DMS53 (cell line): Measurements from ENCODE around the gene VASH2.
"Not testable (repeated sequence)": the region's sequence is repeated elsewhere in the genome, so short reads cannot be mapped to it uniquely, and the experiment has no call there.

Experiments used
- DNase-seq: peaks from one replicate; lab custom pipeline; 2025; lab: John Stamatoyannopoulos, UW

The VASH2 gene

GRCh38 chr1:212957546-212957945, 7.2 kb downstream of the VASH2 start:
- DNase-seq: no peak

GRCh38 chr1:212958175-212958574, 7.8 kb downstream of the VASH2 start:
- no peak for DNase-seq

DNA sequence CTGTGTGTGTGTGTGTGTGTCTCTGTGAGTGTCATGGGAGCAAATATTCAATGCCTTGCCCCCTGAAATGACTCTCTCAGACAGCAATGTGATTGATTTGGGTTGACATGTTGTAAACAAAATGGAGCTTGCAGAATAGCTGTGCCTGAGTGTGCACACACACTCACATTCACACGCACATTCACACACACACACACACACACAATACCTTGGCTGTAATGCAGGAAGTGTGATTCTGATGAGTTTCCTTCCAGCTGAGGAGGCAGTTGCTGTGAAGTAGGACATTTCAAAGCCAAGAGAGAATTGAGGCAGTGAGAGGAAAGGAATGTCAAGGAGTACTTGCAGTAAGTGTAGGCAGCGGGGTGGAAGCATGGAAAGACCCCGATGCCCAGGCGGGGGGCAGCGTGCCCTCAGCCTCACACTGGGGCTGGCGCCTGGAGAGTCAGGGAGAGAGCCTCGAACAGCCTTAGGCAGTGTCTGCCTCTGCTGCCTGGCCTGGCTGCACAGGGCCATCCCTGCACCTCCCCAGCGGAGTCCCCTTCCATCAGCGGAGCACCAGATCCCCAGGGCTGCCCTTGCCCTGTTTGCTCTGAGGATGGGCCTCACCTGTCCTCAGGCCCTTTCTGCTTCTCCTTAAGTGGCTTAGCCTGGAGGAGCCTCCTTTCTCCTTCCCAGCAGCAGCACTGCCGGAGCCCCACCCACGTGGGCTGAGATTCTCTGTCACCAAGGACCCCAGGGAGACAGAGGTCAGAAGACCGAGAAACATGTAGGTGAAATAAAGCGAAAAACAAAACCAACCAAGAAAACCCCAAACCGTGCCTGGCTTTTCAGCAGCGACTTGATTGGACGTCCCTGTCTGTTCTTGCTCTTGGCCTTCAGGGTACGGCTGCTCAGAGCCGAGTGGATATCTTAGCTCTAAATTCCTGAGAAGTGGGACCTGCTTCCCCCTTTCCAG, 9.2 kb downstream of the VASH2 start:
- no peak for DNase-seq

DNA sequence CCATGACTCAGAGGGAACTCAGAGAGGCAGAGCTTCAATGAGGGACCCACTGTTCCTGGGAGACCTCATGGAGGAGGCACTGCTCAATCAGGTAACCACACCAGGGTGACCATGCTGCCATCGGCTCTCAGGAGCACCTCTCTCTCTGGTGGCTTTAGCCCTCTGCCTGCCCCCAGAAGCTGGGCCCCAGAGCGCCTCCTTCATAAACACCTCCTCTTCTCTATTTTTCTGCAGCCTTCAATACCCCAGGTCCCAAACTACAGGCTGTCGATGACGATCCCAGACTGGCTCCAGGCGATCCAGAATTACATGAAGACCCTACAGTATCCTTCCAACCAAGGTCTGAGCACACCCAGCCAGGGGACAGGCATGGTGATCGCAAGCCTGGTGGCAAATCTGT, 10.6 kb downstream of the VASH2 start:
- no peak for DNase-seq

DNA sequence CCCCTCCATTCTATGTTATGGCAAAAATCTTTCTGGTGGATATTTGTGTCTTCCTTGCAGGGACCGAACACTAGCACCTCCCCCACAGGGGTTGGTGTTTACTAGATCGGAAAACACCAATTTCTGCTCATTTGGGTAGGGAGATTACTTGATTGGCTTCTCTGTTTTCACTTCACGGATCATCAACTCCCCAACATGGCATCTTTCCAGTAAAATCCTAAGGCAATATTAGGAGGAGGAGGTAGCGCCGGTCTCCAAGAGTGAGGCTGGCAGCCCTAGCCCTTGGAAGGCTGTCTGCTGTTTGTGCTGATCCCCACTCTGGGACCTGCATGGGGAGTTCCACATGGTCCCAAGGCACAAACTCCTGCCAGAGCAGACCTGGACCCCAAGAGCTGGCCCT, 12.2 kb downstream of the VASH2 start:
- no peak for DNase-seq

GRCh38 chr1:212964102-212964501, 13.8 kb downstream of the VASH2 start:
- no peak for DNase-seq

- not testable (repeated sequence) for DNase-seq
These were observed 14.7 kb downstream of the VASH2 start for GRCh38 chr1:212964993-212965392.

- no peak for DNase-seq
These were observed 16.3 kb downstream of the VASH2 start for GRCh38 chr1:212966616-212967015.

DNA sequence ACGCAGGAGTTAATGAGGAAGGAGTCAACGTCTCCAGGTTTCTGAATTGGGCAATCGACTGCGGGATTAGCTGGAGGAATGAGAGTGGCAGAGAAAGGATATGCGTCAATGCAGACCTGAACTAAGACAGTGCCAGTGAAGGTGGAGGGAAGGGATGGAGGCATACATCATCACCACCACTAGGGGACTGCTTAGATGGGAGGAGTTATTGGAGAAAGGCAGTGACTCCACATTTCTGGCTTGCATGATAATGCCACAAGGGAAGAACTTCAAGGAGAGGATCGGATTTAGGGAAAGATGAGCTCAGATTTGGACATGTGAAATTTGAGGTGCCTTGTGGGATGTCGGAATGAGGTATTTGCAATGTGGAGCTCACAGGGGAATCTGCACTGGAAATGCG, 17.5 kb downstream of the VASH2 start:
- peak; percentile 71 for DNase-seq

- DNase-seq: no peak
These were observed 18.1 kb downstream of the VASH2 start for GRCh38 chr1:212968368-212968863.

DNA sequence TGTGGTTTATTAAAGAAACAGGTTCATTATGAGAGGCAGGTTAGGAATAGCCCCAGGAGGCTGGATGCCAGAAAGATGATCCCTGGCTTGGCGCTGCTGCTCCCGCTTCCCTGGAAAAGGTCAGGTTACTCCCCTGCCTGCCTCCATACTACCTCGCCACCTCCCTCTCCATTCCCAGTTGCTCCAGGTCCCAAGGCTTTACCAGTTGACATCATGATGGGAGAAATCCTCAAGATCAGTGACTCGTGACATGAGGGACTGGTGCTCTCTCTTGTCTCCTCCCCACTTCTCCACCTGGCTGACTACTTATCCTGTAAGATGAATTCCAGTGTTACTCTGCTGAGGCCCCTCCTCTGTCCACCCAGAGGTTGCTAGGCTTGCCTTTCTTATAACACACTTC, 19.7 kb downstream of the VASH2 start:
- no peak for DNase-seq

DNA sequence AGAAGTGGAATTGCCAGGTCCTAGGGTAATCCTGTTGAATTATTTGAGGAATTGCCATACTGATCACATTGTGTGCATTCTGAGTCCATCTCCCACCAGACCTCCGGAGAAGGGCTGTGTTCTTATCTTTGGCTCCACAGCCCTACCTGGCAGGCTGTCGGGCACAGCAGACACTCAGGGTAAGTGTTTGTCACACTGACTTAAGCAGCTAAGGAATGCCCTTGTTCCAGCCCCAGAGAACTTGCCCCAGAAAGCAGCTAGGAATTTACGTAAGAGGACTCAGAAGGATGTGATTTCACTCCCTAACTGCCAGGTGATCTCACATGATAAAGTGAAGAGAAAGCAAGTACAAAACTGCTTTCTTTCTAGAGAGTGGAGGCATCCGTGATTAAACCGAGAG, 21.0 kb downstream of the VASH2 start:
- DNase-seq: no peak

DNA sequence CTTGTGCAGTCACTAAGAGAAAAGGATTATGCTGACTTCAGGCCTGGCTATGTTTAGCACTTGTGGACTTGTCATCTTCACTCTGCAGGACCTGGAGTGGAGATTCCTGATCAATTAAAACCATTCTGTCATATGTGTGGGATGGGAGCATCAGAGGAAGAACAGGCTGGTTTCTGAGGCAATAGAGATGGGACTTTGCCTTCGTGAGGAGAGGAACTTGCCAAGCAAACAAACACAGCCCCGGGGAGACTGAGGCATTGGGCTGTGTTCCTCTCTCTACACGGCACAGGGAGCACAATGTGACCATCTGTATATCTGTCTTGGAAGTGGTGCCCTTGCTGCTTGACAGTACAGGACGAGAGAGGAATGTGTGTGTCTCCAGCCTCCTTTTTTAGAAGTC, 23.1 kb downstream of the VASH2 start:
- no peak for DNase-seq

DNA sequence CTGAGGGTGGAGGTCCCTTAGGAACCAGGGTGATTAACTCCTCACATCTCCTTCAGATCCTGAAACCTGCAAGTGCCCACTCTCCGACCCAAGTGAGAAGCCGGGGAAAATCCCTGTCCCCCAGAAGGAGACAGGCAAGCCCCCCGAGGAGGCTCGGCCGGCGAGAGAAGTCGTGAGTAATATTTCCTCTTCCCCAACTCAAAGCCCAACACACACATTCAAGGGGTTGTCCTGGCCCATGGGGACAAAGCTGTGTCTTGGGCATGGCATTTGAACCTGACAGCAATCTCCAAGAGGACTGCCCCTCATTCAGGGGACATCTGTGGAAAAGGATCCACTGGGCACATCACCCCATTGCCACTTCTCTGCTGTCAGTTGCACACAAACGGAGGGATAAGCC, 23.6 kb downstream of the VASH2 start:
- DNase-seq: no peak

DNA sequence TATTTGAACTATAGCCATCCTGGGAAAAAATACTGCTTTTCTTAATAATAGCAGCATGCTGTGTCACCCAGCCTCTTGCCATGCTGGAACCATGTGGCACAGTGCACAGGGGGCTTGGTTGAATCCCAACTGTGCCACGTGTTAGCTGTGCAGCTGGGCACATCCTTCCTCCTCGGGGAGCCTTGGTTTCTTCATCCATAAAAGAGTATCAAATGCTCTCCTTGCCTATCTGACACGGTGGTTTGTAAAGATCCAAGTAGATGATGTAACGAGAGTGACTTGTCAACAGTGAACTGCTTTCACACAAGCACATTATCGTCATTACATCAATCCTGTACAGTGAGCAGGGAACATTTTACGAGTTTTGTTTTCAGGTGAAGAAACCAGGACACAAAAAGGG, 24.4 kb downstream of the VASH2 start:
- no peak for DNase-seq

DNA sequence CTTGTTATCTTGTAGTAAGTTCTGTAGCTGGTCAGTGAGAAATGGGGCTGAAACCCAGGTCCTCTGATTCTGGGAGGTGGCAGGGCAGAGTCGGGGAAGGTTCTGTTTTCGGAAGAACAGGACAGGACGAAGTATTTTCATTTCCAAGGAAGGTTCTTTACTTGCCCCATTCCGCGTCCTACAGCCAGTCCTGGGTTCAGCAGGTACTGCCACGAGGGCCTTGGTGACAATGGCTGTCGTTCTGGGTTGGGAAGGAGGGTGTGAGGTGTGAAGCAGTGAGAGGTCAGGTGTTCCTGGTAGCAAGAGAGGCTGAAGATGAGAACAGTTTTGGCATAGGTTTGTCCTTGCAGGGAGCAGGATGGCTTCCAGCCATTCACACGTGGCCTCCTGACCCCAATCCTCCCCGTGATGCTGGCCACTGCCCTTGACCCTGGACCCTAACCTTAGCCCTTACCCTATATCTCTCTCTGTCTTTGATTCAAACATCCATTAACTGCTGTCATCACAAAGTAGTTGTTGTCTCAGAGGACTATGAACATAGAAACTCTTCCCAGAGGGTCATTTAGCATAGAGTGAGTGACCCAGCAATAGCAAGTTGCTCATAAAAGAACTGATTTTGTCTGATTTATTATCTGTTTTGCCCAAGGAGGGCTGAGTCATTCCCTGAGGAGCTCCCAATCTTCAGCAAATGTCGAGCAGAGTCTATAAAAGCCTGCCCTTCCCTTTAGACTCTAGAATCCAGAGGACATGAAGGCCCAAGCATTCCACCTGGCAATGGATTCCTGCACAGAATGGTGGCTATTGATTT, 25.0 kb downstream of the VASH2 start:
- DNase-seq: no peak

- DNase-seq: no peak
These were observed 26.2 kb downstream of the VASH2 start for GRCh38 chr1:212976586-212976985.

- DNase-seq: no peak
These were observed 27.7 kb downstream of the VASH2 start for GRCh38 chr1:212977781-212978645.

DNA sequence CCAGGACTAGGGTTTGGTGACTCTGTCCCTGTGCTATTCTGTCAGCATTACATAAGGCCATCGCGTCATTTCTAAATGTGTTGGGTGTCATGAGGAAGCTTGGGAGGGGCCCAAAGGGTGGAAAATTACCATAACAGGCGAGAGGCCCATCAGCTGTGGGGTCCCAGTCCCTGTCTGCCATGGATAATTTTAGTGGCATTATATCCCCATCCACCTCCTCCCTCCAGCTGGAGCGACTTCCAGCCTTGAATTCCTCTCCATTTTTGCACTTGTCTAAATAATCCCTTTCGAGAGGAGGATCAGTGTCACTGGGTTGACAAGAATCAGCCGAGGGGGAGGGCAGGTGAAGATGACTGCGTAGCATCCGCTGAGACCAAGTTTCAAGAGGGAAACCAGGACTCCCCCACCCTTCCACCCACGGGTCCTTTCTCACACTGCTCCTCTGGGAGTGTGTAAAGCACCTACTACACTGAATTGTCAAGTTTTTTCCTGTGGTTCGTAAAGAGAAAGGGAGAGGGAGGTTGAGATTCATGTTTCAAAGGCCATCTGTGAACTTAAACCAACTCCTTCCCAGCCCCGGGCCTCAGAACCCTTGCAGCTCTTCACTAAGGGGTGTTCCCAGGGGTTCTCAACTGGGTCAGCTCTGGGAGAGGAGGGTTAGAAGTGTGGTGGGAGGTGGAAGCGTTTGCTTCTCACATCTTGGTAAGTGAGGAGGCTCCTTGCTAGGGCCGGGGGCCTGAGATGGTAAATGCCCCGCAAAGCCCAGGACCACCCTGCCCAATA, 29.2 kb downstream of the VASH2 start:
- DNase-seq: no peak

DNA sequence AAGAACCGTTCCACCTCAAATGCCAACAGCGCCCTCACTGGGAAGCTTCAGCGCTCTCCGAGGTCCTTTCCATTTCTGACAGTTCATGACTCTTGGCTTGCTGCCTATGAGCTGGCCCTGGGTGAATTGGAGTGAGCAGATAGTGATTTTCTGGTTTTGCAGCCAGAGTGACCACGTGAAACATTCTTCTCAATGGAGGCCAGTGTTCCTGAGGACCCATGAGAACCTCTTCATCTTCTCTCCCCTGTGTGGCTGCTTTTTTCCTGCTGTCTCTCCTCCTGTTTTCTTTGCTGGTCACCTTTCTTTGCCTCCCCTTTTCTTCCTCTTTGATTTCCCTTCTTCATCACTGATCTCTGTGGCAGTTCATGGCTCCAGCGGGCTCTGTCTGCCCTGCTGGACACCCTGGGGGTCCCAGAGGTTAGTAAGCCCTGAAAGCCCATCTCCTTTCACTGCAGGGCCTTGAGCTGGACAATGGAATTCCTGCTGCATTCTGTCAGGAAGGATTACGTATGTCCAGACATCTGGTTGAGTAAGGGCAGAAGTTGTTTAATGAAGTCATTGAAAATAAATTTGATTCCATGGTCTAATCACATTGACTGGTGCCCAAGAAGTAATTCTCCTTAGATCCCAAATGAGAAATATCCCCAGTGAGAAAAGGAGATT, 29.9 kb downstream of the VASH2 start:
- peak; percentile 22 for DNase-seq
